RCC 7860 (cell line): ENCODE data around the gene AKAP10.
"Not testable (repeated sequence)": the region's sequence is repeated elsewhere in the genome, so short reads cannot be mapped to it uniquely, and the experiment has no call there.

Experiments
- DNase-seq: peaks from one replicate; pipeline ENCODE4 v3.0.0-alpha.2; 2015; ENCODE audit warnings: low spot score
- FAIRE-seq: peaks from 2 replicates; lab custom pipeline; 2012; peaks lifted over from hg19 to GRCh38; lab: Jason Lieb, UNC

The AKAP10 gene

DNA sequence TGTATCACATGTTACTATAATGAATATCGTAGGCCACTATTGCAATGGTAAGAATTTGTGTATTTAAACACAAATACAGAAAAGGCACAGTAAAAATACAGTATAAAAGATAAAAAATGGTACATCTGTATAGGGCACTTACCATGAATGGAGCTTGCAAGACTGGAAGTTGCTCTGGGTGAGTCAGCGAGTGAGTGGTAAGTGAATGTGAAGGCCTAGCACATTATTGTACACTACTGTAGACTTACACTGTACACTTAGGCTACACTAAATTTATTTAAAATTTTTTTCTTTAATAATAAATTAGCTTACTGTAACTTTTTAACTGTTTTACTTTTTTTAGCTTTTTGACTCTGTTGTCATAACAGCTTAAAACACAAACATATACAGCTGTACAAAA lies 42.5 kb downstream of the AKAP10 start:
- DNase-seq (no peak), FAIRE-seq (no peak)

DNA sequence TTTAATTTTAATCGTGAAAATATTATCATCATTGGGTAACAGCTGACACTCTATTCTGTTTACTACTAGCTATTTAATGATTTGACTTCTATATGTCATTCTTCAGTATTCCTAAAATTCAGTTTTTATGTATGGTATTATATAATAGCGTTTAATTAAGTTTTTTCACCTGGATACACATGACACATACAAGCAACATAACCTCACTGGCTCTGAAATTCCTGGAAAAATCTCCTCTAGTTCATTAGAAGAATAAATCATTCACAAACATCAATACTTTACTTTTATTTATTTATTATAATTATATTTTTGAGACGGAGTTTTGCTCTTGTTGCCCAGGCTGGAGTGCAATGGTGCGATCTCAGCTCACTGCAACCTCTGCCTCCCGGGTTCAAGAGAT lies 44.0 kb downstream of the AKAP10 start:
- no peak for DNase-seq
- no peak for FAIRE-seq

DNA sequence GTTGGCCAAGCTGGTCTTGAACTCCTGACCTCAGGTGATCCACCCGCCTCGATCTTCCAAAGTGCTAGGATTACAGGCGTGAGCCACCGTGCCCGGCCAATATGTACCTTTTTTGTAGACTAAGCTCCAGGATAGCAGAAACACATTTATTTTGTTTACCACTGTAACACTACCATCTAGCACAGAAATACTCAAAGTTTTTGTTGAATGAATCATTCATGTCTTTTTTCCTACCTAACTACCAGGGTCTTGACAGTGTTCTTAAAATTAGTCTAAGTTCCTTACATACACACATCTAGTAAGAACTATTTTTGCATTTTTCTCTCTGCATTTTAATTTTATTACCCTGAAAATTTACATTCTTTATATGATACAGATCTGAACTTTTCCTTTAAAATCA lies 44.4 kb downstream of the AKAP10 start:
- FAIRE-seq (no peak), DNase-seq (no peak)

DNA sequence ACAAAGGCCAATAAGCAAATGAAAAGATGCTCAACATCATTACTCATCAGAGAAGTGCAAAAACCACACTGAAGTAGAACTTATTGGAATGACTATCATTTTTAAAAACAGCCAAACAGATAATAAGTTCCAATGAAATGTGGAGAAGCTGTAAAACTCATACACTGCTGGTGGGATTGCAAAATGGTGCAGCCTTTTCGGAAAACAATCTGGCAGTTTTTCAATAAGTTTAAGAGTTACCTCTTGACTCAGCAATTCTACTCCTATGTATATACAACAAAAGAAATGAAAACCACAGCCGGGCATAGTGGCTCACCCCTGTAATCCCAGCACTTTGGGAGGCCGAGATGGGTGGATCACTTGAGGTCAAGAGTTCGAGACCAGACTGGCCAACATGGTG lies 49.3 kb downstream of the AKAP10 start:
- no peak for FAIRE-seq
- no peak for DNase-seq

- FAIRE-seq = no peak
- DNase-seq = no peak
Measured at GRCh38 chr17:19915245-19915978, 62.2 kb downstream of the AKAP10 start.

- no peak for FAIRE-seq
- DNase-seq = no peak
Measured at GRCh38 chr17:19911033-19911432, 66.6 kb downstream of the AKAP10 start.

- FAIRE-seq = no peak
- DNase-seq = no peak
Measured at GRCh38 chr17:19909139-19909538, 68.5 kb downstream of the AKAP10 start.

- DNase-seq (no peak), FAIRE-seq (no peak)
Measured at GRCh38 chr17:19905502-19905901, 72.1 kb downstream of the AKAP10 start.

- DNase-seq (no peak), FAIRE-seq (no peak)
Measured at GRCh38 chr17:19904924-19905323, 72.7 kb downstream of the AKAP10 start.

DNA sequence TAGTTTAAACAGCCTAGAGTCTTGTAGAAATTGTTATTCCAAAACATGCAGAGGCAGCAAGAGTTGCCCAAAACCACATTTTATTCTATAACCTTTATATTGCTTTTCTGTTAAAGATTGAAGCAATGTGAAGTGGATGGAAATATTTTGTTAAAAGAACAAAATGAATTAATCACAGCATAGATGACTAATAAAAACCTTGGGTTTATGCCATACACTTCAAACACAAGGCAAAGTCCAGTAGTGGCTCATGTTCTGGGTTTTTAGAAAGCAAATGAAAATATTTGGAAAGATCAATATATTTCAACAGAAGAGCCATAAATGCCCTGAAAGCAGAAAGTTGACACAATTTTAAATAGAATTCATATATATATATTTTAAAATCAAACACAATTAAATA lies 73.2 kb downstream of the AKAP10 start:
- FAIRE-seq = no peak
- DNase-seq = no peak

GRCh38 chr17:19900809-19901208 lies 76.8 kb downstream of the AKAP10 start:
- DNase-seq (no peak), FAIRE-seq (no peak)

GRCh38 chr17:19897903-19898302 lies 79.7 kb downstream of the AKAP10 start:
- DNase-seq (no peak), FAIRE-seq (no peak)

GRCh38 chr17:19897090-19897837 lies 80.4 kb downstream of the AKAP10 start:
- no peak for FAIRE-seq

DNA sequence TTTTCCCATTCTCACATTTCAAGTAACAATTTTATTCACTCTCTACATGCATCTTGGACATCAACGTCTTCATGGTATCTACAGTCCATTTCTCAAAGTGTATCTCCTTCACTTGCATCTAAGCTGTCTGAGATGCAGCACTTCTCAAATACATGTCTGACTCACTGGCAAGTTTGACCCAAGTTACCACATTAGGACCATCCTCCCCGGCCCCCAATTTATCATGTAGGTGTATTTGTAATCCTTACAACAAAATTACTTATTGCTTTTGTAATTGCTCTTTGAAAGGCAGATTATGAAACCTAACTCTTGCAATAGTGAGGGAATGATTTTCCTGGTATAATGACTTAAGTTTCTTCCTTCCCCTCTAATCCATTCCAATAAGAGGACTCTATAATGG lies 80.9 kb downstream of the AKAP10 start:
- FAIRE-seq = no peak

More at GRCh38 chr17:19897090-19897837, 80.4 kb downstream of the AKAP10 start:
- no peak for DNase-seq

GRCh38 chr17:19890554-19890953 lies 87.1 kb downstream of the AKAP10 start:
- DNase-seq, FAIRE-seq: not testable (repeated sequence)

More for the DNA sequence above, 80.9 kb downstream of the AKAP10 start:
- DNase-seq = no peak

GRCh38 chr17:19890001-19890400 lies 87.6 kb downstream of the AKAP10 start:
- not testable (repeated sequence) for DNase-seq, FAIRE-seq

GRCh38 chr17:19886116-19886515 lies 91.5 kb downstream of the AKAP10 start:
- FAIRE-seq = no peak
- no peak for DNase-seq

GRCh38 chr17:19883537-19884215 lies 94.0 kb downstream of the AKAP10 start:
- no peak for FAIRE-seq
- no peak for DNase-seq

DNA sequence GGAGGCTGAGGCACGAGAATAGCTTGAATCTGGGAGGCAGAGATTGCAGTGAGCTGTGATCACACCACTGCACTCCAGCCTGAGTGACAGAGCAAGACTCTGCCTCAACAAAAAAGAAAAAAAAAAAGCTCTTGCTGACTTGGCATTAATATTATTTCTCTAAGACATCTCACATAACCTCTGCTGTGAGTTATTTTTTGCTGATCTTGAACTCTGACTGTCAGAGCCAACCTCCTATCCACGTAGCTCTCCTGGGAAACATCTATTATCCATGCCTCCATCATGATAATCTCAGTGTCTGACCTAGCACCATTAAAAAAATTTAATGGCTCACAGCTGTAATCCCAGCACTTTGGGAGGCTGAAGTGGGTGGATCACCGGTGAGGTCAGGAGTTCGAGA lies 97.2 kb downstream of the AKAP10 start:
- DNase-seq (no peak), FAIRE-seq (no peak)

DNA sequence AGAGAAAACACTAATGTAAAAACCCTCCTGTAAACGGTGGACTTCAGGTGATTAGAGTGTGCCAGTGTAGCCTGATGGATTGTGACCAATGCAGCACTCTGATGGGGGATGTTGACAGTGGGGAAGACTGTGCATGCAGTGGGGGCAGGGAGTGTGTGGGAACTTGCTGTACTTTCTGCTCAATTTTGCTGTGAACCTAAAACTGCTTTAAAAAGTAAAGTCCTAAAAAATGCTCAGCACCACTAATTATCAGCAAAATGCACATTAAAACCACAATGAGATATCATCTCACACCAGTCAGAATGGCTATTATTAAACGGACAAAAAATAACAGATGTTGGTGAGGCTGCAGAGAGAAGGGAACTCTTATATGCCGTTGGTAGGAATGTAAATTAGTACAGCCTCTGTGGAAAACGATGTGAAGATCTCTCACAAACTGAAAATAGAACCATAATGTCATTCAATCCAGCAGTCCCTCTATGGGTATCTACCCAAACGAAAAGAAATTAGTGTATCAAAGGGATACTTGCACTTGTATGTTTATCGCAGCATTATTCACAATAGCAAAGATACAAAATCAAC lies 100.2 kb downstream of the AKAP10 start:
- FAIRE-seq = no peak
- DNase-seq = no peak

DNA sequence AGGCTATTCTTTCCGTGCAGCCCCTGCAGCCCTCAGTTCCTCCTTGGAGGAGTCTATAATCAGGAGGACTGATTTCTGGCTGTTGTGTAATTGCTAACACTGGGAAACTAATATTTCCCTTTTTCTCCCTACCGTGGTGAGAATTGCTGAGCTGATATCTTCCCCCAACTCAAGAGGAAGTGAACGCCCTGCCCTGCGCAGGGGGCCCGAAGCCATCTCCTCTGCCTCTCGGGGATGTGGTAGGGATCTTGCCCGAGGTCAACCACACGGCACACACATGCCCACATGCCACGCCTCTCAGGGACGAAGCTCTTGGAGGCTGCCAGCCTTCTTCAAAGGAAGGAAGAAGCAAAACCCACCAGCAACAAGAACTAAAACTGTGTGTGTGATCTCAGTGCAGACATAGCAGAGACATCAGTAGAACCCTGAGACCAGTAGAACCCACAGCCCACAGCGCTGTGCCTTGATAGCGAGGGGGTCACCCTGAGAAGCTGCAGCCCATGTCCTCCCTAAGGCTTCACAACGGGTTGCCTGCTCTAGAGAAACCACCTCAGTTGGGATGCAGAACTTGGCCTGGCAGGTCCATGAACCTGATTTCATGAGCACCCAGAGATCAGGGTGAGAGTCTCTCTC lies 101.0 kb downstream of the AKAP10 start:
- FAIRE-seq (no peak), DNase-seq (no peak)
